22Rv1 (cell line): Measurements from ENCODE around the gene CABS1.

Source experiments
- ZFX ChIP-seq: fragments of 450-650 bp; IDR thresholded peaks from 2 replicates; pipeline ENCODE4 v1.6.1; 2017; ENCODE audit warnings: antibody characterized with exemption, borderline replicate concordance
- TF ChIP-seq, protein P1 (sequence below): fragments of 450-650 bp; IDR thresholded peaks from 2 replicates; pipeline ENCODE4 v1.5.1; 2017; ENCODE audit warnings: mild to moderate bottlenecking

DNA sequence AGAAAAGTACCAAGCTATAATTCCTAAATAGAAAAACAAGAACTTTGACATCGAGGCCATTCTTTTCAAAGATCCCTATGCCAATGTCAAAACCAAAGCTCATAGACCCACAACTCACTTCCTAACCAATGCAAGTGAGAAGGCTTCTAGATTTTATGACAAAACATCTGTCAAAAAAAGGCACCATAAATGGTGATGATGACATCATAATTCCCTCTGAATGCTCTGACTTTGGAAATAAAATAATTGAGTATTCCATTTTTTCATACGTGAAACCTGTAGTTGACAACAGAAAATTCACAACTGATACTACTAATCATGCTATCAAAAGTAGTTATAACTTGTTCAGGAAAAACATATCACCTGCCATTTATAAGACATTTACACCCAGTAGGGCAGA lies 8.7 kb upstream of the CABS1 start:
- TF ChIP-seq, protein P1, sequence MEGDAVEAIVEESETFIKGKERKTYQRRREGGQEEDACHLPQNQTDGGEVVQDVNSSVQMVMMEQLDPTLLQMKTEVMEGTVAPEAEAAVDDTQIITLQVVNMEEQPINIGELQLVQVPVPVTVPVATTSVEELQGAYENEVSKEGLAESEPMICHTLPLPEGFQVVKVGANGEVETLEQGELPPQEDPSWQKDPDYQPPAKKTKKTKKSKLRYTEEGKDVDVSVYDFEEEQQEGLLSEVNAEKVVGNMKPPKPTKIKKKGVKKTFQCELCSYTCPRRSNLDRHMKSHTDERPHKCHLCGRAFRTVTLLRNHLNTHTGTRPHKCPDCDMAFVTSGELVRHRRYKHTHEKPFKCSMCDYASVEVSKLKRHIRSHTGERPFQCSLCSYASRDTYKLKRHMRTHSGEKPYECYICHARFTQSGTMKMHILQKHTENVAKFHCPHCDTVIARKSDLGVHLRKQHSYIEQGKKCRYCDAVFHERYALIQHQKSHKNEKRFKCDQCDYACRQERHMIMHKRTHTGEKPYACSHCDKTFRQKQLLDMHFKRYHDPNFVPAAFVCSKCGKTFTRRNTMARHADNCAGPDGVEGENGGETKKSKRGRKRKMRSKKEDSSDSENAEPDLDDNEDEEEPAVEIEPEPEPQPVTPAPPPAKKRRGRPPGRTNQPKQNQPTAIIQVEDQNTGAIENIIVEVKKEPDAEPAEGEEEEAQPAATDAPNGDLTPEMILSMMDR = no peak
- TF ChIP-seq ZFX = no peak
